Lower leg skin (tissue), 3 donors: Measurements from ENCODE around the gene PACRG.

ENCODE experiments used
- CTCF ChIP-seq, 3 donors: fragments of 450-650 bp; IDR thresholded peaks; one replicate each; pipeline ENCODE4 v1.5.1; 2016; ENCODE audit warnings: antibody characterized with exemption in 3 of 3, mild to moderate bottlenecking in 3 of 3, moderate library complexity in 2 of 3
- POLR2A ChIP-seq, 2 donors: fragments of 450-650 bp; IDR thresholded peaks; one replicate each; pipeline ENCODE4 v1.6.1; 2016 to 2017; ENCODE audit warnings: antibody characterized with exemption in 2 of 2, mild to moderate bottlenecking in 1 of 2, moderate library complexity in 1 of 2

DNA sequence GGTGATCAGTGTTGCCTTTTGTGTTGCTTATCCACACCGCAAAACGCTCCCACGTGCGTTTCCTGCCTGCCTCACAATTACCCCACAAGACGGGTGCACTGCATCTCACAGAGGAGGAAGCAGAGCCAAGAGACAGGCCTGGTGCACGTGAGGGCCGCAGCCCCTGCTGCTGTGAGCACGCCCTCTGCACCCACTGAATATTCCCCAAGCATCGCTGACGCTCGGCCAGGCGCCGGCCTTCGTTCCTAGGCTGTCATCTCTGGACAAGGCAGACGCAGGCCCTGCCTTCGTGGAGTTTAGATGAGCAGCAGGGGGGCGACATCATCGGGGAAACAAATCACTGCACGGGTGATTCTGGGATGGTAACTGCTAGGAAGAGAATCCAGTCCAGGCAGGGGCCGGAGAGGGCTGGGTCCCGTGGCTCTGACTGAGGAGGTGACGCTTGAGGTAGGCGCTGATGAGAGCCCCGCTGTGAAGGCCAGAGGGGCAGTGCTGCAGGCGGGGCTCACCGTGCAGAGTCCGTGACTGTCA is 524.4 kb downstream of the PACRG start:
- TF ChIP-seq CTCF (IDR thresholded peaks at IDR 0.05) (no peak), POLR2A (IDR thresholded peaks at IDR 0.05) (no peak)
